ENCODE results near the gene ADAMTSL3. TPM values are rescaled to one million over a fixed set of nuclear protein-coding genes. Genes with fewer than 3 reads are reported as not detected.

Gene ADAMTSL3
- total and polyA plus RNA-seq, 2 of the 4 experiments (the other 2 are of a cell fraction), result under 0.01 to 0.02 TPM

DNA sequence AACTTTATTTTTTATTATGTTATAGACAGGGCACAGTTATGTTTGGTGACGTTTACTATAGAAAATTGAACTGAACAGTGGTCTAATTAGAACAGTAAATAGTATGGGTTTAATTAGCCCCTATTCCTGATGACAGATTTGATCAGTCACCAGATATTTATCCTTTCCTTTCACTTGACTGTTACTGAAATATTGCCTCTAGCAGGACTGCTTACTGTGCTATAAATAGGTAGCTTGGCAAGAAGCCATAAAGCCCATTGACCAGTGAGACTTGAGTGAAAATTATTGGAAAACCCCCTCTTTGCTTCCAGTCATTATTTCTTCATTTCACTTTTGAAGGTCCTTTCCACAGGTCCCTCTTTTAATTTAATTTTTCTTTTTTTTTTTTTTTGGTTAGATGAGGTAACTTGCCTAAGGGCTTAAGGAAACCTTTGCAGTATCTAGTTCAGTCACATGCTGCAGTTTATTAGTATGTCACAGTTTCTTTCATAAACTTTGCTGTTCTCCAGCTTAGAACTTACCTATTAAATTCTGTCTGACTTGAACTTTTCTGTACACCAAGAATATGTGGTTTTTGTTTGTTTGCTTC is 115.6 kb downstream of the ADAMTSL3 start:
- H2BK15ac ChIP-seq (ENCODE audit: low read depth, low read length), result no peak overlapping the region
- ChIA-PET CTCF (interaction anchor here (0.6 to 1.0 kb wide), 2 partner anchors 20 to 41 kb away, joined by 3 to 5 read pairs; no protein-coding TSS in a partner anchor), POLR2A (ENCODE audit: unreplicated experiment) (no interaction called here)
- ATAC-seq (ENCODE audit: low read depth), result no peak
- no peak overlapping the region for H3K14ac ChIP-seq (replicated peaks; ENCODE audit: low read depth, low read length)
- no peaks in the 10 kb centered on the region for H3K79me1 ChIP-seq (ENCODE audit: low read depth in 1 of 2, low read length in 2 of 2)
- H2BK5ac ChIP-seq (ENCODE audit: low read depth, low read length, poor library complexity, severe bottlenecking), result no peak overlapping the region
- no peak for DNase-seq
- no peak overlapping the region for H3K27ac ChIP-seq (ENCODE audit: insufficient read depth, low read length)
- H2AK9ac ChIP-seq (replicated peaks; ENCODE audit: low read depth, low read length, poor library complexity), result no peak overlapping the region
- no peak overlapping the region for H3K18ac ChIP-seq (ENCODE audit: low read depth, low read length)
- H2AK5ac ChIP-seq (ENCODE audit: low read depth, low read length), result no peak overlapping the region
- dilution Hi-C loops (cut with HindIII; ENCODE audit: low sequenced_read_pairs, unreplicated experiment), result no loop called here
- no peaks in the 10 kb centered on the region for H3K36me3 ChIP-seq (ENCODE audit: control insufficient read depth, insufficient read depth, low read length)
- no peaks in the 10 kb centered on the region for H4K20me1 ChIP-seq (ENCODE audit: insufficient read depth, low read length)
- H4K5ac ChIP-seq (ENCODE audit: low read depth, low read length), result no peak overlapping the region
- in situ Hi-C loops (cut with MboI; ENCODE audit: low sequenced_read_pairs), result no loop called here
- no peak overlapping the region for H3K4ac ChIP-seq (ENCODE audit: low read depth, low read length)
- peaks cover 2% of the 10 kb centered on the region; the same call in 1 of the 2 replicates for H3K9me3 ChIP-seq (ENCODE audit: control insufficient read depth, insufficient read depth, low read length)
- TF ChIP-seq CHD1 (IDR thresholded peaks at IDR 0.05; ENCODE audit: low read depth, low read length) (no peak), CTCF (conservative IDR thresholded peaks at IDR 0.05; ENCODE audit: low read depth, low read length) (no peak), RAD21 (IDR thresholded peaks at IDR 0.05; ENCODE audit: low read length) (no peak), MAFK (IDR thresholded peaks at IDR 0.05; ENCODE audit: low read depth, low read length) (no peak), BHLHE40 (IDR thresholded peaks at IDR 0.05; ENCODE audit: low read depth, low read length) (no peak), POLR2A (IDR thresholded peaks at IDR 0.05; ENCODE audit: low read depth, low read length) (no peak)
- TF ChIP-seq, protein P1, sequence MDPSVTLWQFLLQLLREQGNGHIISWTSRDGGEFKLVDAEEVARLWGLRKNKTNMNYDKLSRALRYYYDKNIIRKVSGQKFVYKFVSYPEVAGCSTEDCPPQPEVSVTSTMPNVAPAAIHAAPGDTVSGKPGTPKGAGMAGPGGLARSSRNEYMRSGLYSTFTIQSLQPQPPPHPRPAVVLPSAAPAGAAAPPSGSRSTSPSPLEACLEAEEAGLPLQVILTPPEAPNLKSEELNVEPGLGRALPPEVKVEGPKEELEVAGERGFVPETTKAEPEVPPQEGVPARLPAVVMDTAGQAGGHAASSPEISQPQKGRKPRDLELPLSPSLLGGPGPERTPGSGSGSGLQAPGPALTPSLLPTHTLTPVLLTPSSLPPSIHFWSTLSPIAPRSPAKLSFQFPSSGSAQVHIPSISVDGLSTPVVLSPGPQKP (IDR thresholded peaks at IDR 0.05; ENCODE audit: borderline replicate concordance, low read depth, low read length), result no peak
- TF ChIP-seq, protein P2, sequence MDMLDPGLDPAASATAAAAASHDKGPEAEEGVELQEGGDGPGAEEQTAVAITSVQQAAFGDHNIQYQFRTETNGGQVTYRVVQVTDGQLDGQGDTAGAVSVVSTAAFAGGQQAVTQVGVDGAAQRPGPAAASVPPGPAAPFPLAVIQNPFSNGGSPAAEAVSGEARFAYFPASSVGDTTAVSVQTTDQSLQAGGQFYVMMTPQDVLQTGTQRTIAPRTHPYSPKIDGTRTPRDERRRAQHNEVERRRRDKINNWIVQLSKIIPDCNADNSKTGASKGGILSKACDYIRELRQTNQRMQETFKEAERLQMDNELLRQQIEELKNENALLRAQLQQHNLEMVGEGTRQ (IDR thresholded peaks at IDR 0.05; ENCODE audit: low read depth, low read length), result no peak
- no peak overlapping the region for H3K23ac ChIP-seq (ENCODE audit: low read depth, low read length)
- no peak overlapping the region for H2AFZ ChIP-seq (replicated peaks; ENCODE audit: low read length, poor library complexity)
- no peak overlapping the region for H4K91ac ChIP-seq (ENCODE audit: insufficient read depth, low read depth, low read length)
- no peak overlapping the region for H4K8ac ChIP-seq (ENCODE audit: low read depth in 2 of 2, low read length in 2 of 2)
- H3K4me1 ChIP-seq (ENCODE audit: control insufficient read depth, insufficient read depth, low read length), result no peaks in the 10 kb centered on the region
- H3K4me2 ChIP-seq (ENCODE audit: low read depth, low read length), result no peak overlapping the region
- whole genome bisulfite sequencing, 2 experiments (ENCODE audit: extremely low coverage in 2 of 2, insufficient read length in 1 of 2), result no CpG with 5 or more reads among the region's 1 CpG
- H3K27me3 ChIP-seq (ENCODE audit: control insufficient read depth, insufficient read depth, low read length), result no peaks in the 10 kb centered on the region
- H2BK120ac ChIP-seq (ENCODE audit: low read depth, low read length), result no peak overlapping the region
- no peak overlapping the region for H3K4me3 ChIP-seq (ENCODE audit: insufficient read depth, low read depth, low read length)
- intact Hi-C loops (cut with micrococcal nuclease), result no loop called here
- no peaks in the 10 kb centered on the region for H3K9me1 ChIP-seq (ENCODE audit: insufficient read depth, low read length)
- no peak overlapping the region for H2BK20ac ChIP-seq (ENCODE audit: low read depth, low read length)
- no peak overlapping the region for H3K56ac ChIP-seq (ENCODE audit: extremely low read depth, insufficient read depth, low read length)
- BruUV-seq (replicated peaks), result no TSS peak
- no peak overlapping the region for H3K9ac ChIP-seq (ENCODE audit: low read depth, low read length)
